H9 (cell line): ENCODE data around the gene TENM4. TPM values are rescaled to one million over a fixed set of nuclear protein-coding genes. Genes with fewer than 3 reads are reported as not detected.

Experiments used
- DNase-seq: peaks from one replicate; pipeline ENCODE4 v3.0.0-alpha.2; 2017
- H2AFZ ChIP-seq: one replicate; pipeline ENCODE4 v1.6.1; 2013; ENCODE audit warnings: mild to moderate bottlenecking, low read length, control low read depth, moderate library complexity
- H2AK5ac ChIP-seq: 2 replicates; pipeline ENCODE4 v1.6.1; 2013; ENCODE audit warnings: low read length, control low read depth, mixed read lengths; ENCODE audit not compliant: insufficient read length
- H2BK120ac ChIP-seq: one replicate; pipeline ENCODE4 v1.6.1; 2013; ENCODE audit warnings: low read depth, mild to moderate bottlenecking, low read length, control low read depth, inconsistent platforms; ENCODE audit not compliant: poor library complexity, severe bottlenecking
- H2BK12ac ChIP-seq: 2 replicates; pipeline ENCODE4 v1.6.1; 2013; ENCODE audit warnings: low read length, control low read depth, mixed read lengths, low read depth; ENCODE audit not compliant: insufficient read length
- H2BK15ac ChIP-seq: 2 replicates; pipeline ENCODE4 v1.6.1; 2013; ENCODE audit warnings: low read depth, low read length, control low read depth
- H2BK20ac ChIP-seq: one replicate; pipeline ENCODE4 v1.6.1; 2013; ENCODE audit warnings: low read depth, mild to moderate bottlenecking, low read length, control low read depth, inconsistent platforms; ENCODE audit not compliant: poor library complexity, severe bottlenecking
- H2BK5ac ChIP-seq: 2 replicates; pipeline ENCODE4 v1.6.1; 2013; ENCODE audit warnings: low read length, control low read depth, mixed read lengths; ENCODE audit not compliant: insufficient read length
- H3K14ac ChIP-seq: 2 replicates; pipeline ENCODE4 v1.6.1; 2013; ENCODE audit warnings: low read length, control low read depth; ENCODE audit not compliant: insufficient read depth
- H3K18ac ChIP-seq: 2 replicates; pipeline ENCODE4 v1.6.1; 2013; ENCODE audit warnings: low read depth, mild to moderate bottlenecking, mixed read lengths, low read length, control low read depth; ENCODE audit not compliant: insufficient read length
- H3K23ac ChIP-seq: 2 replicates; pipeline ENCODE4 v1.6.1; 2013; ENCODE audit warnings: low read length, control low read depth, mixed read lengths, low read depth; ENCODE audit not compliant: insufficient read length
- H3K23me2 ChIP-seq: 2 replicates; pipeline ENCODE4 v1.6.1; 2013; ENCODE audit warnings: low read depth, mild to moderate bottlenecking, mixed read lengths, low read length, control low read depth; ENCODE audit not compliant: insufficient read length, poor library complexity, severe bottlenecking
- H3K27ac ChIP-seq: 2 replicates; pipeline ENCODE4 v1.5.1; 2013; ENCODE audit warnings: low read length, control low read depth, mixed read lengths, low read depth; ENCODE audit not compliant: insufficient read length
- H3K27me3 ChIP-seq: 2 replicates; pipeline ENCODE4 v1.6.1; 2013; ENCODE audit warnings: low read length, control low read depth, inconsistent platforms; ENCODE audit not compliant: insufficient read depth
- H3K4ac ChIP-seq: 2 replicates; pipeline ENCODE4 v1.6.1; 2013; ENCODE audit warnings: low read depth, mild to moderate bottlenecking, control low read depth, inconsistent platforms, low read length, moderate library complexity
- H3K4me1 ChIP-seq: 2 replicates; pipeline ENCODE4 v1.6.1; 2013; ENCODE audit warnings: low read length, control low read depth, inconsistent platforms; ENCODE audit not compliant: insufficient read depth
- H3K4me2 ChIP-seq: 2 replicates; pipeline ENCODE4 v1.6.1; 2013; ENCODE audit warnings: low read length, control low read depth, mixed read lengths; ENCODE audit not compliant: insufficient read length, insufficient read depth
- H3K56ac ChIP-seq: 2 replicates; pipeline ENCODE4 v1.6.1; 2013; ENCODE audit warnings: low read depth, mild to moderate bottlenecking, mixed read lengths, low read length, control low read depth; ENCODE audit not compliant: insufficient read length
- H3K79me1 ChIP-seq: 2 replicates; pipeline ENCODE4 v1.6.1; 2013; ENCODE audit warnings: low read depth, mild to moderate bottlenecking, moderate library complexity, low read length, control low read depth, inconsistent platforms; ENCODE audit not compliant: insufficient read depth, poor library complexity, severe bottlenecking
- H3K79me2 ChIP-seq: 2 replicates; pipeline ENCODE4 v1.6.1; 2013; ENCODE audit warnings: low read length, control low read depth, inconsistent platforms; ENCODE audit not compliant: insufficient read depth
- H3K9ac ChIP-seq: 2 replicates; pipeline ENCODE4 v1.6.1; 2013; ENCODE audit warnings: low read length, control low read depth, mixed read lengths; ENCODE audit not compliant: insufficient read length; ENCODE audit errors: extremely low read depth
- H3K9me3 ChIP-seq: one replicate; pipeline ENCODE4 v1.6.1; 2013; ENCODE audit warnings: low read depth, low read length, inconsistent platforms; ENCODE audit not compliant: control insufficient read depth
- H3T11ph ChIP-seq: one replicate; pipeline ENCODE4 v1.6.1; 2013; ENCODE audit warnings: mild to moderate bottlenecking, low read length, control low read depth, inconsistent platforms
- H4K20me1 ChIP-seq: one replicate; pipeline ENCODE4 v1.6.1; 2013; ENCODE audit not compliant: control insufficient read depth, insufficient read length, insufficient read depth
- H4K5ac ChIP-seq: 2 replicates; pipeline ENCODE4 v1.6.1; 2013; ENCODE audit warnings: low read depth, mild to moderate bottlenecking, mixed read lengths, low read length, control low read depth; ENCODE audit not compliant: insufficient read length
- H4K8ac ChIP-seq: replicated peaks from 2 replicates; pipeline ENCODE4 v1.6.1; 2013; ENCODE audit warnings: low read length, control low read depth, mixed read lengths, low read depth; ENCODE audit not compliant: insufficient read length
- H4K91ac ChIP-seq: 2 replicates; pipeline ENCODE4 v1.6.1; 2013; ENCODE audit warnings: low read depth, mild to moderate bottlenecking, moderate library complexity, mixed read lengths, low read length, control low read depth; ENCODE audit not compliant: insufficient read length
- H3K27ac Mint-ChIP-seq, 3 experiments: 2 replicates in 2 of 3; 3 replicates in 1 of 3; pipeline ENCODE4 v1.8.0; 2020 to 2021; ENCODE audit warnings: mixed read lengths in 3 of 3, mild to moderate bottlenecking in 1 of 3, moderate library complexity in 1 of 3
- H3K27me3 Mint-ChIP-seq: 2 replicates; pipeline ENCODE4 v1.8.0; 2021; ENCODE audit warnings: low read depth, mild to moderate bottlenecking, moderate library complexity, mixed read lengths
- H3K36me3 Mint-ChIP-seq, 3 experiments: 2 replicates in 2 of 3; 3 replicates in 1 of 3; pipeline ENCODE4 v1.8.0; 2020 to 2021; ENCODE audit warnings: low read depth in 3 of 3, mixed read lengths in 3 of 3; ENCODE audit not compliant: insufficient read depth in 1 of 3
- H3K4me1 Mint-ChIP-seq, 2 experiments: 2 replicates each; pipeline ENCODE4 v1.8.0; 2020; ENCODE audit warnings: mixed read lengths in 2 of 2
- H3K4me3 Mint-ChIP-seq, 2 experiments: 2 replicates in 1 of 2; 3 replicates in 1 of 2; pipeline ENCODE4 v1.8.0; 2020 to 2021; ENCODE audit warnings: mild to moderate bottlenecking in 2 of 2, mixed read lengths in 2 of 2, moderate library complexity in 1 of 2
- H3K9me3 Mint-ChIP-seq, 2 experiments: 2 replicates in 1 of 2; 3 replicates in 1 of 2; pipeline ENCODE4 v1.8.0; 2020; ENCODE audit warnings: mild to moderate bottlenecking in 2 of 2, mixed read lengths in 2 of 2, moderate library complexity in 1 of 2
- CTCF ChIP-seq: fragments of 200-600 bp; sonication (generic); conservative IDR thresholded peaks from 3 replicates; pipeline ENCODE4 v1.8.0; 2021; ENCODE audit warnings: antibody characterized with exemption, mild to moderate bottlenecking
- WGBS: extraction: QIAGEN DNeasy Blood & Tissue Kit; methylation state at CpG from one replicate; pipeline ENCODE4 v1.1.7; 2013; ENCODE audit warnings: missing lambda C conversion rate, low lambda C conversion rate, mixed read lengths; ENCODE audit not compliant: insufficient read length; ENCODE audit errors: extremely low coverage; 5-methylcytosine and 5-hydroxymethylcytosine counted together
- total RNA-seq: library from RNA; stranded (reverse); gene quantifications from 2 replicates; pipeline ENCODE4 v1.2.1, GENCODE V29; 2021

TENM4 gene
- total RNA-seq, 1 experiment from 2014 or later: 4.6 TPM

GRCh38 chr11:79237703-79238102 is 203.1 kb downstream of the TENM4 start:
- H2AK5ac ChIP-seq: no peak overlapping the region
- DNase-seq: no peak
- Mint-ChIP-seq H3K36me3 (no peaks in the 10 kb centered on the region), H3K27ac (no peak overlapping the region), H3K4me3 (no peak overlapping the region), H3K9me3 (no peaks in the 10 kb centered on the region; a peak in 1 of 5 replicates), H3K27me3 (no peaks in the 10 kb centered on the region; the same call in 1 of the 2 replicates), H3K4me1 (peaks cover 2 to 22% of the 10 kb centered on the region in 2 experiments)
- H3T11ph ChIP-seq: no peak overlapping the region
- H4K8ac ChIP-seq: no peak overlapping the region
- no peak overlapping the region for H4K91ac ChIP-seq
- H3K23me2 ChIP-seq: no peaks in the 10 kb centered on the region
- H3K79me1 ChIP-seq: no peaks in the 10 kb centered on the region
- no peak overlapping the region for H2BK15ac ChIP-seq
- H3K14ac ChIP-seq: no peak overlapping the region
- H3K9me3 ChIP-seq: no peaks in the 10 kb centered on the region
- no peak overlapping the region for H2BK120ac ChIP-seq
- no peak overlapping the region for H2AFZ ChIP-seq
- no peaks in the 10 kb centered on the region for H3K4me1 ChIP-seq
- H2BK12ac ChIP-seq: no peak overlapping the region
- no CpG with 5 or more reads among the region's 6 CpGs for WGBS
- H3K4me2 ChIP-seq: no peak overlapping the region
- no peak overlapping the region for H3K23ac ChIP-seq
- H3K79me2 ChIP-seq: no peaks in the 10 kb centered on the region
- H4K20me1 ChIP-seq: no peaks in the 10 kb centered on the region
- no peak overlapping the region for H3K56ac ChIP-seq
- H3K27ac ChIP-seq: no peak overlapping the region
- no peak overlapping the region for H3K18ac ChIP-seq
- H4K5ac ChIP-seq: no peak overlapping the region
- H3K4ac ChIP-seq: no peak overlapping the region
- TF ChIP-seq CTCF: no peak
- H2BK20ac ChIP-seq: no peak overlapping the region
- no peaks in the 10 kb centered on the region for H3K27me3 ChIP-seq
- no peak overlapping the region for H2BK5ac ChIP-seq
- H3K9ac ChIP-seq: no peak overlapping the region
